Lung (tissue), 12 donors: Measurements from ENCODE around the gene NOTCH3. TPM values are rescaled to one million over a fixed set of nuclear protein-coding genes. Genes with fewer than 3 reads are reported as not detected.

Experiments
- ATAC-seq: fragments of 200-7000 bp; cut with Tn5 transposase; one replicate; pipeline ENCODE4 v1.9.1; 2020; ENCODE audit warnings: moderate number of reproducible peaks; ENCODE audit not compliant: insufficient read depth, low FRiP score
- DNase-seq, 3 donors: peaks; one replicate each; pipeline ENCODE4 v3.0.0-alpha.2; 2013 to 2017
- H3K27ac ChIP-seq, 2 donors: one replicate each; pipeline ENCODE4 v1.5.1; 2013; ENCODE audit warnings: mild to moderate bottlenecking in 2 of 2, moderate library complexity in 2 of 2, control low read depth in 1 of 2, inconsistent platforms in 1 of 2, low read depth in 1 of 2, low read length in 1 of 2
- H3K27me3 ChIP-seq, 3 donors: one replicate each; pipeline ENCODE4 v1.5.1; 2013; ENCODE audit warnings: low read length in 2 of 3; ENCODE audit not compliant: control insufficient read depth in 3 of 3, insufficient read depth in 3 of 3
- H3K36me3 ChIP-seq, 4 donors: one replicate each; pipeline ENCODE4 v1.5.1; 2013; ENCODE audit warnings: low read length in 4 of 4, mild to moderate bottlenecking in 1 of 4, moderate library complexity in 1 of 4; ENCODE audit not compliant: control insufficient read depth in 4 of 4, insufficient read depth in 4 of 4
- H3K4me1 ChIP-seq, 5 donors: one replicate each; pipeline ENCODE4 v1.5.1; 2013; ENCODE audit warnings: low read length in 5 of 5, mild to moderate bottlenecking in 2 of 5, moderate library complexity in 1 of 5; ENCODE audit not compliant: control insufficient read depth in 5 of 5, insufficient read depth in 5 of 5
- H3K4me3 ChIP-seq: one replicate; pipeline ENCODE4 v1.5.1; 2013; ENCODE audit warnings: mild to moderate bottlenecking, control low read depth, moderate library complexity
- H3K9ac ChIP-seq, 2 donors: one replicate each; pipeline ENCODE4 v1.5.1; 2013; ENCODE audit warnings: low read length in 2 of 2, control low read depth in 1 of 2; ENCODE audit not compliant: insufficient read depth in 1 of 2
- H3K9me3 ChIP-seq, 4 donors: one replicate each; pipeline ENCODE4 v1.5.1; 2013; ENCODE audit warnings: low read length in 3 of 4, mild to moderate bottlenecking in 1 of 4, moderate library complexity in 1 of 4; ENCODE audit not compliant: control insufficient read depth in 4 of 4, insufficient read depth in 3 of 4
- CTCF ChIP-seq: IDR thresholded peaks from 2 replicates; pipeline ENCODE4 v1.5.1; 2012; ENCODE audit warnings: mild to moderate bottlenecking; ENCODE audit errors: control extremely low read depth, extremely low read depth
- WGBS, 2 donors: extraction: QIAGEN DNeasy Blood & Tissue Kit; methylation state at CpG; one replicate each; pipeline ENCODE4 v1.1.7; 2013; 5-methylcytosine and 5-hydroxymethylcytosine counted together
- polyA plus RNA-seq, 2 donors: library from polyadenylated mRNA; stranded (reverse); fragments of 200-250 nt; gene quantifications; one replicate each; pipeline ENCODE4 v1.2.1, GENCODE V29; 2013
- total RNA-seq, 2 donors: library from RNA; depleted of rRNA in 1 of 2; stranded (reverse); fragments of >200 nt in 1 of 2; gene quantifications; one replicate each; pipeline ENCODE4 v1.2.1, GENCODE V29; 2014 to 2021
- donor health status: control.
- donor health status: control.
- donor health status: Bipolar disorder and iron deficiency.
- donor health status: healthy.
- donor health status: DM: yes; HTN: yes; CAD: no.

The NOTCH3 gene
- total and polyA plus RNA-seq, 4 donors = 13.1 to 81.7 (median 43.1) TPM

DNA sequence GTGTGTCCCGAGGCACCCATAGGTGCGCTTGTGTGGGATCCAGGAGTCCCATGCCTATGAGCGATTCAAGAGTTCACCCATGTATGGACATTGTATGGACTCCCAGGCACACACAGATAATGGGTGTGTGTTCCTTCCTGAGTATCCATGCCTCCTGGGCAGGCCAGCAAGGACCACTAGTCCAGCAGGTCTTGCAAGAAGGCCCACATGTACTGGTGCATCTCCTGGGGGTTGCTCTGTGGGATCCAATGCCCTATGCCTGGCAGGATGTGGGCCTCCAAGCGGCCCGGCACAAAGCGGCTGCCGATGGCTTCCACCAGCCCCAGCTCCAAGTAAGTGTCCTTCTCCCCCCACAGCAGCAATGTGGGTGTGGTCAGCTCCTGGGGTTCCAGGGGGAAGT lies 26.5 kb upstream of the NOTCH3 start:
- H3K9me3 ChIP-seq = peaks cover 0 to 3% (median 0%) of the 10 kb centered on the region in 4 donors
- no peak for TF ChIP-seq CTCF
- peaks cover 0 to 13% (median 10%) of the 10 kb centered on the region in 5 donors for H3K4me1 ChIP-seq
- ATAC-seq (no peak), DNase-seq (no peak)
- H3K27ac ChIP-seq = no peak overlapping the region
- no peaks in the 10 kb centered on the region for H3K27me3 ChIP-seq
- 89 to 92% methylated on average over 7 of the region's 7 CpGs for WGBS, 2 donors
- H3K9ac ChIP-seq = no peak overlapping the region
- H3K4me3 ChIP-seq = no peak overlapping the region
- no peaks in the 10 kb centered on the region for H3K36me3 ChIP-seq

DNA sequence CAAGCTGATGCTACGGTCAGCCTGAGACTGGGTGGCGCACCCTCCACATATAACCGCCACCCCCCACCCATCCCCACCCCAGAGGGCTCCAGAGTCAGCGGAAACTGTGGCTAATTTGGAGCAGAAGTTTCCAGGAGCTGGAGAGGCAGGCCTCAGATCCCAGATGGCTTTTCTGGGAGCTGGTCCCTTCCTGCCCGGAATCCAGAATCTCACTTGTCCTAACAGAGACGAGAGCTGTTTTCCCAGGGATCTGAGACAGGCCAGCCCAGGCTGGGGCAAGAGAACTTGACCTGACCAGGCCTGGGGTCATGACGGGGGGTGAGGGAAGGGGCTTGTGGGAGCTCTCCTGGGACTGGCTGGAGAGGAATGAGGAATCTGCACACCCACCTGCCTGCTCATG lies 25.0 kb upstream of the NOTCH3 start:
- H3K27ac ChIP-seq = no peak overlapping the region
- no peaks in the 10 kb centered on the region for H3K36me3 ChIP-seq
- TF ChIP-seq CTCF = no peak
- DNase-seq = no peak
- no peaks in the 10 kb centered on the region for H3K9me3 ChIP-seq
- WGBS, 2 donors = 79 to 93% methylated on average over 7 of the region's 7 CpGs
- no peak overlapping the region for H3K9ac ChIP-seq
- ATAC-seq = no peak
- peaks cover 0 to 10% (median 7%) of the 10 kb centered on the region in 5 donors for H3K4me1 ChIP-seq
- no peaks in the 10 kb centered on the region for H3K27me3 ChIP-seq
- H3K4me3 ChIP-seq = no peak overlapping the region

DNA sequence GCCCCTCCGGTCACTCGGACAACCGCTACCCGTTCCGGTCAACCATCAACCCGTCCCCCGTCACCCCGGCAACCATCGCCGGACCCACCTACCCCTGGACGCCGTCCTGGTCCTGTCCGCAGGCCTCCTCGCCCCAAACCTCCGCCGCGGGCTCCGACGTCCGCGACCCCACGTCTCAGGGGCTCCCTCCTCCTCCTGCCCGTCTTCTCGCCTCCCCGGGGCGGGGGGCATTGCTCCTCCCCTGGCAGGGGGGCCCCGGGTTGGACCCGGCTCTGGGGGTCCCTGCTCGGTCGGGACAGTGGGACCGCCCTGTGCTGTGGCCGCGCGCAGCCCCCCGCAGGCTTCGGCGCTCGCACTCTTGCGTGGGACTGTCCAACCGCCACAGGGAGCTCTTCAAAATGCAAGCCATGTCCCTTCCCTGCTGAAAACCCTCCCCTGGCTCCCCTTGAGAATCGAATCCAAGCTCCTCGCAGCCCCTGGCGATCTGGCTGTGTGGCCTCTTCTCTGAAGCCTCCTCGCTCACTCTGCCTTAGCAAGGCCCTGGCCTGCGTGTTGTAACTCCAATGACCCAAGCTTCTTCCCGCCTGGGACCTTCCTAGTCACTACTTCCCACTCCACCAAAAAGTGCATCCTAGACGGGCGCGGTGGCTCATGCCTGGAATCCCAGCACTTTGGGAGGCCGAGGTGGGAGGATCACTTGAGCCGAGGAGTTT lies 23.0 kb upstream of the NOTCH3 start:
- Histone ChIP-seq H3K36me3 (no peaks in the 10 kb centered on the region), H3K9me3 (no peaks in the 10 kb centered on the region), H3K4me1 (peaks cover 0 to 10% (median 7%) of the 10 kb centered on the region in 5 donors), H3K27me3 (no peaks in the 10 kb centered on the region), H3K4me3 (peak overlapping the region; percentile 40), H3K9ac (peak overlapping the region; percentile 32 to 63), H3K27ac (peak overlapping the region; percentile 43 to 45)
- WGBS, 2 donors = 14% methylated on average over 44 to 51 of the region's 51 CpGs
- no peak for TF ChIP-seq CTCF
- ATAC-seq = no peak
- DNase-seq = peak; percentile 33 to 47 (median 43)
